H1 (cell line): ENCODE measurements around the gene FCMR. TPM values are rescaled to one million over a fixed set of nuclear protein-coding genes. Genes with fewer than 3 reads are reported as not detected.

Experiments
- CTCF ChIA-PET: fragments of 300-600 bp; sonication (Branson Sonifier 250); formaldehyde crosslinking; loops from one replicate; lab custom pipeline; 2021; ENCODE audit not compliant: partially characterized antibody; lab: Charles Lee
- POLR2A ChIA-PET: fragments of 300-600 bp; sonication (Branson Sonifier 250); formaldehyde crosslinking; loops from one replicate; lab custom pipeline; 2021; ENCODE audit warnings: inconsistent platforms; ENCODE audit not compliant: partially characterized antibody; lab: Charles Lee
- DNase-seq, 2 experiments: peaks; one replicate each; pipeline versions ENCODE4 v3.0.0 to v3.0.0-alpha.2; 2010 to 2022; ENCODE audit warnings: low spot score in 2 of 2, low read depth in 1 of 2, mixed read lengths in 1 of 2
- FAIRE-seq: peaks from 2 replicates; lab custom pipeline; 2011; peaks lifted over from hg19 to GRCh38; lab: Jason Lieb, UNC
- H2AFZ ChIP-seq: 2 replicates; pipeline ENCODE4 v1.8.1; 2012; ENCODE audit warnings: low read length, inconsistent platforms
- H2AK5ac ChIP-seq: 2 replicates; pipeline ENCODE4 v1.6.1; 2013; ENCODE audit warnings: low read depth, low read length
- H2BK120ac ChIP-seq: replicated peaks from 2 replicates; pipeline ENCODE3; 2013; ENCODE audit warnings: low read depth, low read length, inconsistent platforms
- H2BK12ac ChIP-seq: 2 replicates; pipeline ENCODE4 v1.6.1; 2013; ENCODE audit warnings: low read depth, low read length
- H2BK15ac ChIP-seq: 2 replicates; pipeline ENCODE4 v1.6.1; 2013; ENCODE audit warnings: low read length
- H2BK20ac ChIP-seq: 2 replicates; pipeline ENCODE4 v1.6.1; 2013; ENCODE audit warnings: low read length
- H2BK5ac ChIP-seq: 2 replicates; pipeline ENCODE4 v1.6.1; 2013; ENCODE audit warnings: low read depth, low read length
- H3K14ac ChIP-seq: 2 replicates; pipeline ENCODE4 v1.6.1; 2013; ENCODE audit warnings: inconsistent platforms; ENCODE audit not compliant: insufficient read length
- H3K18ac ChIP-seq: 2 replicates; pipeline ENCODE4 v1.6.1; 2013; ENCODE audit warnings: low read length; ENCODE audit errors: extremely low read depth
- H3K23ac ChIP-seq: 2 replicates; pipeline ENCODE4 v1.6.1; 2013; ENCODE audit warnings: inconsistent platforms; ENCODE audit not compliant: insufficient read length
- H3K23me2 ChIP-seq: 2 replicates; pipeline ENCODE4 v1.6.1; 2013; ENCODE audit warnings: low read depth, low read length
- H3K27ac ChIP-seq: 2 replicates; pipeline ENCODE4 v1.6.1; 2011; ENCODE audit warnings: low read depth, low read length, inconsistent platforms
- H3K27me3 ChIP-seq, 4 experiments: replicated peaks in 1 of 4; 1 replicate in 1 of 4; 2 replicates in 3 of 4; pipeline versions ENCODE4 v1.6.1 to v1.8.1; 2011 to 2013; ENCODE audit warnings: low read length in 3 of 4, mild to moderate bottlenecking in 3 of 4, inconsistent platforms in 2 of 4, mixed read lengths in 2 of 4, moderate library complexity in 1 of 4; ENCODE audit not compliant: control insufficient read depth in 3 of 4, insufficient read depth in 3 of 4; ENCODE audit errors: extremely low read depth in 1 of 4
- H3K36me3 ChIP-seq, 4 experiments: 2 replicates each; pipeline versions ENCODE4 v1.6.1 to v1.8.1; 2011 to 2013; ENCODE audit warnings: mild to moderate bottlenecking in 4 of 4, low read length in 3 of 4, moderate library complexity in 2 of 4, control low read depth in 1 of 4, inconsistent platforms in 1 of 4; ENCODE audit not compliant: insufficient read depth in 4 of 4, control insufficient read depth in 2 of 4
- H3K4ac ChIP-seq: replicated peaks from 2 replicates; pipeline ENCODE3; 2013; ENCODE audit warnings: low read length, low read depth, mixed read lengths, inconsistent platforms; ENCODE audit not compliant: insufficient read length
- H3K4me1 ChIP-seq, 4 experiments: replicated peaks in 1 of 4; 1 replicate in 1 of 4; 2 replicates in 3 of 4; pipeline versions ENCODE4 v1.6.1 to v1.8.1; 2011 to 2013; ENCODE audit warnings: low read length in 3 of 4, inconsistent platforms in 2 of 4, mixed read lengths in 1 of 4; ENCODE audit not compliant: insufficient read depth in 4 of 4, control insufficient read depth in 3 of 4
- H3K4me2 ChIP-seq, 2 experiments: 2 replicates each; pipeline versions ENCODE4 v1.6.1 to v1.8.1; 2011 to 2013; ENCODE audit warnings: low read depth in 2 of 2, low read length in 2 of 2, control low read depth in 1 of 2, inconsistent platforms in 1 of 2, mild to moderate bottlenecking in 1 of 2; ENCODE audit not compliant: insufficient read depth in 1 of 2
- H3K4me3 ChIP-seq, 4 experiments: fragments of 200-600, 300-600 bp in 1 of 4; sonication (generic), shearing (Covaris generic), sonication (Bioruptor Twin) in 1 of 4; 2 replicates each; pipeline versions ENCODE4 v1.5.1 to v1.8.1; 2011 to 2016; ENCODE audit warnings: low read length in 4 of 4, low read depth in 3 of 4, control low read depth in 2 of 4, inconsistent platforms in 2 of 4, mild to moderate bottlenecking in 2 of 4, mixed read lengths in 1 of 4, moderate library complexity in 1 of 4; ENCODE audit not compliant: insufficient read depth in 2 of 4; ENCODE audit errors: extremely low read depth in 1 of 4
- H3K56ac ChIP-seq: replicated peaks from 2 replicates; pipeline ENCODE3; 2013; ENCODE audit warnings: low read depth, mild to moderate bottlenecking, mixed read lengths, low read length, inconsistent platforms; ENCODE audit not compliant: insufficient read length
- H3K79me1 ChIP-seq: 2 replicates; pipeline ENCODE4 v1.6.1; 2013; ENCODE audit warnings: low read depth, low read length, control low read depth
- H3K79me2 ChIP-seq, 2 experiments: 2 replicates each; pipeline versions ENCODE4 v1.6.1 to v1.8.1; 2012 to 2013; ENCODE audit warnings: low read length in 2 of 2, mild to moderate bottlenecking in 2 of 2, inconsistent platforms in 1 of 2; ENCODE audit not compliant: insufficient read depth in 2 of 2, control insufficient read depth in 1 of 2
- H3K9ac ChIP-seq, 4 experiments: replicated peaks in 1 of 4; 1 replicate in 1 of 4; 2 replicates in 3 of 4; pipeline versions ENCODE4 v1.6.1 to v1.8.1; 2011 to 2013; ENCODE audit warnings: low read depth in 3 of 4, low read length in 3 of 4, control low read depth in 2 of 4, mild to moderate bottlenecking in 2 of 4, moderate library complexity in 2 of 4, inconsistent platforms in 1 of 4; ENCODE audit errors: extremely low read depth in 1 of 4
- H3K9me3 ChIP-seq, 2 experiments: 2 replicates each; pipeline versions ENCODE4 v1.6.1 to v1.8.1; 2012 to 2013; ENCODE audit warnings: mild to moderate bottlenecking in 2 of 2, moderate library complexity in 2 of 2, control low read depth in 1 of 2, inconsistent platforms in 1 of 2, low read depth in 1 of 2, low read length in 1 of 2, mixed read lengths in 1 of 2; ENCODE audit not compliant: insufficient read depth in 2 of 2
- H4K20me1 ChIP-seq, 2 experiments: replicated peaks in 1 of 2; 2 replicates each; pipeline versions ENCODE3 to v1.8.1; 2011 to 2013; ENCODE audit warnings: inconsistent platforms in 2 of 2, low read length in 2 of 2, mild to moderate bottlenecking in 1 of 2; ENCODE audit not compliant: insufficient read depth in 2 of 2, control insufficient read depth in 1 of 2
- H4K5ac ChIP-seq: 2 replicates; pipeline ENCODE4 v1.6.1; 2013; ENCODE audit warnings: low read length, low read depth, mixed read lengths, inconsistent platforms; ENCODE audit not compliant: insufficient read length
- H4K8ac ChIP-seq: 2 replicates; pipeline ENCODE4 v1.8.0; 2013; ENCODE audit warnings: mild to moderate bottlenecking, moderate library complexity, low read length, inconsistent platforms; ENCODE audit not compliant: insufficient read depth; ENCODE audit errors: extremely low read depth
- H4K91ac ChIP-seq: replicated peaks from 2 replicates; pipeline ENCODE3; 2013; ENCODE audit warnings: low read length, mixed read lengths, inconsistent platforms; ENCODE audit not compliant: insufficient read length
- CBX8 ChIP-seq: fragments of 300-800, 300-1000 bp; sonication (generic); IDR thresholded peaks from 2 replicates; pipeline ENCODE4 v1.7.1; 2016; ENCODE audit warnings: low read depth, low read length, borderline replicate concordance
- CHD1 ChIP-seq: IDR thresholded peaks from 2 replicates; pipeline ENCODE4 v1.6.1; 2012; ENCODE audit warnings: low read depth, low read length, improper control_type of control experiment
- CREB1 ChIP-seq: IDR thresholded peaks from 2 replicates; pipeline ENCODE4 v1.6.1; 2012; ENCODE audit warnings: inconsistent platforms
- EZH2 ChIP-seq: fragments of 200-600 bp; sonication (generic); IDR thresholded peaks from 2 replicates; pipeline ENCODE4 v1.7.1; 2012; ENCODE audit warnings: low read depth, mild to moderate bottlenecking, moderate library complexity, low read length, inconsistent platforms; ENCODE audit not compliant: severe bottlenecking
- FOSL1 ChIP-seq: IDR thresholded peaks from 2 replicates; pipeline ENCODE4 v1.6.1; 2011; ENCODE audit warnings: mild to moderate bottlenecking, low read depth, low read length, moderate library complexity; ENCODE audit not compliant: insufficient read depth
- GABPA ChIP-seq: IDR thresholded peaks from 2 replicates; pipeline ENCODE4 v1.6.1; 2011; ENCODE audit warnings: mild to moderate bottlenecking, low read length, moderate library complexity, borderline replicate concordance; ENCODE audit not compliant: insufficient read depth
- KDM1A ChIP-seq: fragments of 200-600, 300-600 bp; sonication (generic); IDR thresholded peaks from 2 replicates; pipeline ENCODE4 v1.7.1; 2016; ENCODE audit warnings: mild to moderate bottlenecking, low read length, borderline replicate concordance
- NANOG ChIP-seq: IDR thresholded peaks from 2 replicates; pipeline ENCODE4 v1.6.1; 2011; ENCODE audit warnings: low read length, low read depth, mild to moderate bottlenecking, inconsistent platforms; ENCODE audit not compliant: insufficient read depth, poor library complexity, severe bottlenecking
- POLR2A ChIP-seq, 2 experiments: IDR thresholded peaks; 1 replicate in 1 of 2; 2 replicates in 1 of 2; pipeline ENCODE4 v1.6.1; 2011; ENCODE audit warnings: low read depth in 2 of 2, low read length in 2 of 2, mild to moderate bottlenecking in 2 of 2; ENCODE audit errors: control extremely low read depth in 1 of 2
- SIN3A ChIP-seq, 2 experiments: IDR thresholded peaks in 1 of 2; conservative IDR thresholded peaks in 1 of 2; 2 replicates each; pipeline ENCODE4 v1.6.1; 2011 to 2012; ENCODE audit warnings: low read length in 2 of 2, improper control_type of control experiment in 1 of 2, low read depth in 1 of 2, mild to moderate bottlenecking in 1 of 2
- SRF ChIP-seq: IDR thresholded peaks from 2 replicates; pipeline ENCODE4 v1.6.1; 2011; ENCODE audit warnings: mild to moderate bottlenecking, low read depth, low read length, moderate library complexity
- whole genome bisulfite sequencing, 2 experiments: shearing (Covaris generic) in 1 of 2; methylation state at CpG; one replicate each; pipeline versions ENCODE4 v1.1.6 to v1.1.7; 2013 to 2015; ENCODE audit warnings: low lambda C conversion rate in 2 of 2, mixed read lengths in 2 of 2, inconsistent platforms in 1 of 2, low coverage in 1 of 2, missing lambda C conversion rate in 1 of 2; ENCODE audit not compliant: insufficient replicate concordance in 2 of 2, insufficient coverage in 1 of 2, insufficient read length in 1 of 2; ENCODE audit errors: extremely low coverage in 1 of 2, missing lambda C conversion rate in 1 of 2; 5-methylcytosine and 5-hydroxymethylcytosine counted together
- polyA plus RNA-seq, 7 experiments: library from polyadenylated mRNA; depleted of rRNA in 3 of 7; stranded (reverse) in 5 of 7; unstranded in 2 of 7; fragments of >200 nt in 5 of 7; fragments of 200-250 nt in 2 of 7; gene quantifications; 1 replicate in 5 of 7; 2 replicates in 1 of 7; 4 replicates in 1 of 7; pipeline versions ENCODE4 v1.2.1 to v1.2.3, GENCODE V29; 2011 to 2013; ENCODE audit warnings: missing spikeins in 2 of 7, mixed read lengths in 2 of 7
- total RNA-seq: library from RNA; stranded (reverse); fragmentation: NEBNext Ultra II Directional; extraction: Animal tissue kit (Norgen Biotek cat#: 25700); gene quantifications from 2 replicates; pipeline ENCODE4 v1.2.1, GENCODE V29; 2021
- TF ChIP-seq, protein P1 (sequence below), 3 experiments: IDR thresholded peaks; 1 replicate in 2 of 3; 2 replicates in 1 of 3; pipeline versions ENCODE4 v1.5.1 to v1.6.1; 2011; ENCODE audit warnings: low read length in 3 of 3, mild to moderate bottlenecking in 3 of 3, inconsistent platforms in 2 of 3, low read depth in 1 of 3, moderate library complexity in 1 of 3; ENCODE audit not compliant: insufficient read depth in 1 of 3; ENCODE audit errors: control extremely low read depth in 1 of 3

FCMR gene
- total and polyA plus RNA-seq, 2 of the 8 experiments (the other 6 are each of a cell fraction or from before 2014, with no cell fraction given) = 0.53 TPM; not detected in 1

- Histone ChIP-seq H3K79me2 (no peaks in the 10 kb centered on the region), H3K4me2 (no peak overlapping the region), H3K9ac (no peak overlapping the region), H4K5ac (no peak overlapping the region), H3K4me1 (no peaks in the 10 kb centered on the region; a peak in 1 of 7 replicates), H4K8ac (no peak overlapping the region), H3K9me3 (no peaks in the 10 kb centered on the region), H3K4ac (no peak overlapping the region), H2BK15ac (no peak overlapping the region), H3K14ac (no peak overlapping the region), H4K20me1 (no peaks in the 10 kb centered on the region), H3K18ac (no peak overlapping the region), H2BK20ac (no peak overlapping the region), H4K91ac (no peak overlapping the region), H3K4me3 (no peak overlapping the region), H2BK12ac (no peak overlapping the region), H3K79me1 (no peaks in the 10 kb centered on the region), H3K23ac (no peak overlapping the region), H3K56ac (no peak overlapping the region), H2AFZ (no peak overlapping the region), H3K23me2 (no peaks in the 10 kb centered on the region), H3K27ac (no peak overlapping the region), H3K36me3 (no peaks in the 10 kb centered on the region), H2BK5ac (no peak overlapping the region), H2BK120ac (no peak overlapping the region), H2AK5ac (no peak overlapping the region), H3K27me3 (no peaks in the 10 kb centered on the region)
- ChIA-PET CTCF (interaction anchor here (0.5 to 7.2 kb wide), 10 partner anchors 7 to 432 kb away, joined by 3 to 52 read pairs (median 4); partner anchors contain the start of gene IL20), POLR2A (interaction anchor here (1.6 kb wide), 1 partner anchor 14 kb away, joined by 4 read pairs; no protein-coding TSS in a partner anchor)
- DNase-seq (no peak), FAIRE-seq (no peak)
- WGBS, 2 experiments = 91% methylated on average over 7 of the region's 7 CpGs; no CpG with 5 or more reads in 1 of the 2 experiments
- TF ChIP-seq POLR2A (IDR thresholded peaks at IDR 0.05; ENCODE audit: control extremely low read depth in 1 of 2, low read depth in 2 of 2, low read length in 2 of 2) (no peak), NANOG (no peak), CREB1 (no peak), GABPA (no peak), FOSL1 (no peak), CBX8 (no peak), SRF (no peak), CHD1 (no peak), EZH2 (no peak), KDM1A (no peak), SIN3A (conservative IDR thresholded peaks at IDR 0.05 in 1 of 2, IDR thresholded peaks at IDR 0.05 in 1 of 2; ENCODE audit: low read depth in 1 of 2, low read length in 2 of 2) (no peak)
- TF ChIP-seq, protein P1, sequence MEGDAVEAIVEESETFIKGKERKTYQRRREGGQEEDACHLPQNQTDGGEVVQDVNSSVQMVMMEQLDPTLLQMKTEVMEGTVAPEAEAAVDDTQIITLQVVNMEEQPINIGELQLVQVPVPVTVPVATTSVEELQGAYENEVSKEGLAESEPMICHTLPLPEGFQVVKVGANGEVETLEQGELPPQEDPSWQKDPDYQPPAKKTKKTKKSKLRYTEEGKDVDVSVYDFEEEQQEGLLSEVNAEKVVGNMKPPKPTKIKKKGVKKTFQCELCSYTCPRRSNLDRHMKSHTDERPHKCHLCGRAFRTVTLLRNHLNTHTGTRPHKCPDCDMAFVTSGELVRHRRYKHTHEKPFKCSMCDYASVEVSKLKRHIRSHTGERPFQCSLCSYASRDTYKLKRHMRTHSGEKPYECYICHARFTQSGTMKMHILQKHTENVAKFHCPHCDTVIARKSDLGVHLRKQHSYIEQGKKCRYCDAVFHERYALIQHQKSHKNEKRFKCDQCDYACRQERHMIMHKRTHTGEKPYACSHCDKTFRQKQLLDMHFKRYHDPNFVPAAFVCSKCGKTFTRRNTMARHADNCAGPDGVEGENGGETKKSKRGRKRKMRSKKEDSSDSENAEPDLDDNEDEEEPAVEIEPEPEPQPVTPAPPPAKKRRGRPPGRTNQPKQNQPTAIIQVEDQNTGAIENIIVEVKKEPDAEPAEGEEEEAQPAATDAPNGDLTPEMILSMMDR (IDR thresholded peaks at IDR 0.05; ENCODE audit: control extremely low read depth in 1 of 3, insufficient read depth in 1 of 3, low read depth in 1 of 3, low read length in 3 of 3) = no peak
Measured at GRCh38 chr1:206900149-206900548, 21.6 kb downstream of the FCMR start.
